Pons (tissue), 1 donor: Measurements from ENCODE around the gene C11orf52.
A peak's percentile ranks its signal among the peaks of the same experiment; 100 is the strongest.

ENCODE experiments used
- DNase-seq: peaks from one replicate; pipeline ENCODE4 v3.0.0-alpha.2; 2016; ENCODE audit warnings: low spot score

The C11orf52 gene

DNA sequence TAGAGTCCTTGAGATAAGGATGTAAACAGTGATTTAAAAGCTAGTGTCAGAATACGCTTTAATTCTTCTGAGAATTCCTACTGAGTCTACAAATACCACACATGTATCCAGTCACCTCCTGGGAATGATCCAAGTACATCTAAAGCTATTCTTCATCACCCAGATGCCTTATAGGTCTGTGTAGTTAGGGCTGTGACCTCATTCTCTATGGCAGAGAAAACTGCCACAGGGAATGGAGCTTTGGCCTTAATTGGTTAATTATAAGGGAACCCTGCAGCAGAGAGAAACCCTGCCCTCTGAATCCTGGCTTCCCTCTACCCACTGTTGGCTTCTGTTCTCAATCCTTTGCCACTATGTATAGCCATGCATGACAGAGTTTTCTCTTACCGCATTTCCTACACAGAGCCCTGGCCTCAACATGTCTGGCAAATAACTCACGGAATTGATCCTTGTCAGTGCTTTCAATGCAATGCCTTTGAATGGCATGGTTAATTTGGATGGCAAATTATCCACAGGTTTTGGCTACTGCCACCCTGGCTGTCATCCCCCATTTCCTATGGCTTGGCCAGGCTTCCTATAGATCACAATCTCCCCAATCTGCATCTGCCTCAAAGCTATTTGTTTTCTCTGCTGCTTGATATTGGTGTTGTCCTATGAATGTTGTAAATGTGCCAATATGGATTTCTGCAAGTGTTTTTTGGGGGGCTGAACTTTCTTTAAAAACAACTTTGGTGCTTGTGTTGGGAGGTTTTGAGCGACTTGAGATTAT, 21.3 kb downstream of the C11orf52 start:
- no peak for DNase-seq

DNA sequence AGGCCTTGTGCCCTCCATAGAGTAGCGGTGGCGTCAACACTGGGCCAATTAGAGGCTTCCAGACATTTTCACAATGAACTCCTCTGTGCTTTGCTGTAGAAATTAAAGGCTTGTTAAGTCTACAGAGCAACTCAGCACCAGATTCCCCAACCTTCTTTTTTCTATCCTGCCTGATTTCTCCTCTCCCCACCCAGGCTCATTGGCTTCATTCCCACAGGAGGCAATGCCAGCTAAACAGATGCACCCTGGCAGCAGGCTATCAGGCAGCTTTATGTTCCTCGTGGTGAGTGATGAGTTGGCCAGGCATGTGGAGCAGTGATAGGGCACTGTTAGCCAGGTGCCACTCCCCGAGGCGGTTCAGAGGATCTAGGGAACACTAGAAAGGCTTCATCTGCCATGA, 23.2 kb downstream of the C11orf52 start:
- DNase-seq = peak; percentile 73

DNA sequence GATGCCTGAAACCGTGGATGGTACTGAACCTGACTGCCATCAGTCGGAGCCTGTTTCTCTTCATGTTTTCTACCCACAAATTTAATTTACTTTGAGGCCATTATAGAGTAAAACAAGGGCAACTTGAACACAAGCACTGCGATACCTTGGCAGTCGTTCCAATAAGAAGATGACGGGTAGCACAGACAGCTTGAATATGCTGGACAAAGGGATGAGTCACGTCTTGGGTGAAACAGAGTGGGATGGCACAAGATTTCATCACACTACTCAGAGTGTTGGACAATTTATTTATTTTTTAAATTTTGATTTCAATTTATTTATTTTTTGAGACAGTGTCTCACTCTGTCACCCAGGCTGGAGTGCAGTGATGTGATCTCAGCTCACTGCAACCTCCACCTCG, 24.1 kb downstream of the C11orf52 start:
- DNase-seq = no peak

DNA sequence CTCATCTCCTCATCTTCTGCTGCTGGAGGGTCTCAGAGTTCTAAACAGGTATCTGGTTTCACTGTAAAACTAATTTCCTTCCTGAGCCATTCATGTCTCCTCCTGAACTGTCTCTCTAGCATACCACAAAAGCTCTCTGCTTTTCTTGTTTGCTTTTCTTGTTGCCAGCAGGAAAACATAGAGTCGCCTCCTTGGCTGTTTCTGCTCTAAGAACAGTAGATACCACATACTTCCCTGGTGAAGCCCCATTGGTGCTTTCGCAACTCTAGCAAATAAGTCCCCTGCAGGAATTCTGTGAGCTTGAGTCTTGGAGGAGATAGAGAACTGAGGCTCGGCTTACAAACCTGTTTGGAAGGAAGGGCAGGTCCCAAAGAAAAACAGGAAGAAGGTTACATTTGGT, 25.4 kb downstream of the C11orf52 start:
- DNase-seq = no peak

DNA sequence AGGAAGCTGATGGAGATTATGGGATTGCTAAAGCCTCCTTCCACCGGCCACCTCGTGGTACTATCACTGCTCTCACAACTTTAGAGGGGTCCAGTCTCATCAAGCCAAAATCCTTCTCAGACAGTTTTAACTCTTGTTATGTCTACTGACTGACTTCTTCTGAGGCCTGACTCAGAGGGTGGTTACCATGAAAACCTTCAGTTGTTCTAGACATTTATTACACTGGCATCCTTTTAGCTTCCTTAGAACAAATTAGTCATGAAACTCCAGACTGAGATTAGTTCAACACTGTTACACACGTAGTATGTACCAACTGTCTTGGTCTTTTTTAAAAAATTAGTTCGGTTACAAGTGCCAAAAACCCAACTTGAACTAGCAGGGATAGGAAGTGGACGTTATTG, 25.9 kb downstream of the C11orf52 start:
- no peak for DNase-seq

DNA sequence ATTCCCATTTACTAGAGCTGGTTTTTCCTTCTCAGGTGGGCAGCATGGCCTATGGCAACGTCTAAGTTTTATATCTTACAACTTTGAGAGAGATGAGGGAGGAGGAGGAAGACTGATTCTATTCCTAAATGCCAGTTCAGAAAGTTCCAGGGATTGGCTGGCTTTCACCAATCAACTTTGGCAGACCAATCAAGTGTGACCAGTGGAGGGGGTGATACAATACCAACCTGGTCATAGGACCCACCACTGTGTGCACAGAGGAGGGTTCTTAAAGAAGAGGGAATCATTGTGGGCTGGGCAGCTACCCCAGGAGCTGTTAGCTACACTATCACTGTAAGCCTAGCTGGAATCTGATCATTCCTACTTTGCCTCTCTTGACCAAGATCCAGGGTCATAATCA, 26.5 kb downstream of the C11orf52 start:
- DNase-seq = no peak

DNA sequence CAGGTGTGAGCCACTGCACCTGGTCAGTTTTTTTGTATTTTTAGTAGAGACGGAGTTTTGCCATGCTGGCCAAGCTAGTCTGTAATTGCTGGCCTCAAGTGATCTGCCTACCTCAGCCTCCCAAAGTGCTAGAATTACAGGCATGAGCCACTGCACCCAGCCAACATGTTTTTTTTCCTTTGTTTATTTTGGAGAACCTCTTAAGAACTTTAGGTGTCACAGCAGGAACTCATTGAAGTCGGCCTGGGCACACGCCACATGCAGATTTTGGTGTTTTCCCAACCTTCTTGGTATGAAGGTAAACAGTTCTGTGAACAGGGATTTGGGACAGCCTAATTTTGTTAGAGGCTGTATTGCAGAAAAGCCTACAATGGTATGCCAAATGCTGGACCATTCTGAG, 27.8 kb downstream of the C11orf52 start:
- no peak for DNase-seq

DNA sequence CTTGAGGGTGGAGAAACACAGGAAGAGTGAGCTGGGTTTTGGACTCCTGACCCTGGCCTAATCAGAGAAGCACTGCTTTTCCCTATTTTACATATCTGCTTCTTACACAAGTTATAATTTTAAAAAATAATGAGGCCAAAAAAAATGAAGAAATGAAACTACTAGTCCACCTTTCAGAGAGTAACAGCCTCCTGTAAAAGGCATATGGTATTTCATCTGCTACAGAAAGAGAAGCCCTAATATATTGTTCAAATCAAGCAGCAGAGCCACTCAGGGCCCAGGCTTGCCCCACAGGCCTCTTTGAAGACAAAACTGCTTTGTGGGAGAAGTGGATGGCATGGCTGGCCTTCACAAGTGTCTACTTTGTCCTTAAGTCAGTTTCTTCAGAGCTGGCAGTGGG, 28.4 kb downstream of the C11orf52 start:
- DNase-seq = no peak

DNA sequence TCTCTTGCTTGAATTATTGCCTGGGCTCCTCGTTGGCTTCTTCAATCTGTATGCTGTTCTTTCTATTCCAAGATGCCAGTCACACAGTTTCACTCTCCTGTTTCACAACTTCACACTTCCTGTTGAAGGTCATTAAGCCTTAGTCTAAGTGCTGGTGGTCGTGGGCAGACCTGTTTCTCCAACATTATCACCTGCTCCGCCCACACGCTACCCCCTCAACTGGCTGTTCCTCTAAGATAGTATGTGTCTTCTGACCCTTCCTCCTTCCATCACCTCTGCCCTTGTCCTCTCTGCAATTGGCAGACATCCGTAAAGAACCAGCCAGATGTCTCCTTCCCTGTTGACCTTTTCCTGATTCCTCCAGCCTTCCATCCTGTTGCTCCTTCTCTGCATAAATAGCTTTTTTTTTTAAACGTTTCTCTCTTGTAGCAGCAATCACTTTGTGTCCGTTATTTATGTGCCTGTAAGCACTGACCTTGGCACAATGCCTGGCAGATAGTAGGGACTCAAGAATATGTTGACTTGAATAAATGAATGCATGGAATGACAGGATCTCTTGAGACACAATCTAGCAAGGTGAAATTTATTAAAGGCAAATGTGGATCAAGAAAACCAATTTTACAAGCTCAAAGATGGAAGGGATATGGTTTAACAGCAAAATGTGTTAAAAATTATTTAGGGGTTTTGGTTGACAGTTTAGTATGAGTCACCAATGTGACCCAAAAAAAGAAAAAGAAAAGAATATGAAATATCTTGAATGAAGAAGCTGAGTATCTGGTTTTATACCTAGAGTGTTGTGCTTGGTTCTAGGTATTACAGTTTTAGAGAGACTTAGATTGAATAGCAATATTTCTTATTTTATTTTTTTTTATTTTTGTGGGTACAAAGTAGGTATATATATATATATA, 31.1 kb downstream of the C11orf52 start:
- no peak for DNase-seq

DNA sequence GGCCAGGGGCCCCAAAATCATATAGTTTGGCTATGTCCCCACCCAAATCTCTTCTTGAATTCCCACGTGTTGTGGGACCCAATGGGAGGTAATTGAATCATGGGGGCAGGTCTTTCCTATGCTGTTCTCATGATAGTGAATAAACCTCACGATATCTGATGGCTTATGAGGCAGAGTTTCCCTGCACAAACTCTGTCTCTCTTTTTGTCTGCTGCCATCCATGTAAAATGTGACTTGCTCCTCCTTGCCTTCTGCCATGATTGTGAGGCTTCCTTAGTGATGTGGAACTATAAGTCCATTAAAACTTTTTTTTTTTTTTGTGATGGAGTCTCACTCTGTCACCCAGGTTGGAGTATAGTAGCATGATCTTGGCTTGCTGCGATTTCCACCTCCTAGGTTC, 32.9 kb downstream of the C11orf52 start:
- no peak for DNase-seq

DNA sequence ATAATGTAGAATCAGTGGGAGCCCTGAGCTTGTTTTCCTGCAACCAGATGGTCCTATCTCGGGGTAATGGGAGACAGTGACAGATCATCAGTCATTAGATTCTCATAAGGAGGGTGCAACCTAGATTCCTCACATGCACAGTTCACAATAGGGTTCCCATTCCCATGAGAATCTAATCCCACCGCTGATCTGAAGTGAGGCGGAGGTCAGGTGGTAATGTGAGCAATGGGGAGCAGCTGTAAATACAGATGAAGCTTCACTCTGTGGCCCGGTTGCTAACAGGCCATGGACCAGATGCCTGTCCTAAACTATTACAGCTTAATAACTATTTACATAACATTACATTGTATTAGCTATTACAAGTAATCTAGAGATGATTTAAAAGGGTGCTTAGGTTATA, 35.4 kb downstream of the C11orf52 start:
- DNase-seq = no peak

DNA sequence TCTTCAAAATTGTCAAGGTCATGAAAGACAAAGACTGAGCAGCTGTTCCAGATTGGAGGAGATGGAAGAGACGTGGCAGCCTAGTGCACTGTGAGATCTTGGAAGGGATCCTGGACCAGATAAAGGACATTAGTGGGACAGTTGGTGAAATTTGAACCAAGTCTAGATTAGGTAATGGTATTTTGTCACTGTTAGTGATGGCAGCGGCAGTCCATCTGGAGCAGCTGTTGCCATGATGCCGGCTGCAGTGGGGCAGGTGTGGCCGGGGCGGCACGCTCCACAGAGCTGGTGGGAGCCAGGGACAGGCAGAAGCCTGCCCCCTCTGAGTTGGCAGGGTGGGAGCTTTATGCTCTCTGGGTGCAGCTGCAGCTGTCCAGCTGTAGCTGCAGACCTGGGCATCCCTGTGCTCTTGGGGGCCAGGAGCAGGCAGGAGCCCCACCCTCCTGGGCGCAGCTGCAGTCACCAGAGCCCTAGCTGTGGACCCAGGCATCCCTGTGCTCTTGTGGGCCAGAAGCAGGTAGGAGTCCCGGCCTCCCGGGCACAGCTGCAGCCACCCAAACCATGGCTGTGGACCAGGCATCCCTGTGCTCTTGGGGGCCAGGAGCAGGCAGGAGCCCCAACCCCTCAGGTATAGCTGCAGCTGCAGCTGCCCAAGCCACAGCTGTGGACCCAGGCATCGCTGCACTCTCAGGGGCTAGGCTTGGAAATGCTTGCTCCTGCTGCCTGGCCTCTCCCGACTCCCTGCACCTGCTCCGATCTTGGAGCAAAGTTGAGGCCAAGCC, 39.1 kb downstream of the C11orf52 start:
- DNase-seq = no peak

DNA sequence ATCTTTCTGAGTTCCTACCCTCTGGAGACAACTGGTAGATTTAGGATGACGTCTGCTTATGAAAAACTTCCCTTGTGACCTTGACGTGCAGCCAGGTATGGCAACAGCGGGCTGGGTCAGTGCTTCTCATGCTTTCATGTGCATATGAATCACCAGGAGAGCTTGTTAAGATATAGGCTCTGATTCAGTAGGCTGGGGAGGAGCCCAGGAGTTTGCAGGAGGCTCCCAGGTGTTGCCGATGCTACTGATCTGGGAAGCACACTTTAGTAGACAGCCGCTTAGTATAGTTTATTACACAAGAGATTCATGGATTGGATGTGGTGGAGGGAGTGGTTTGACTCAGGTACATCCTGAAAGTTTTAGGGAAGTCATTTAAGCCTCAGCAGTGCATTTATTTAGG, 42.2 kb downstream of the C11orf52 start:
- DNase-seq = no peak

DNA sequence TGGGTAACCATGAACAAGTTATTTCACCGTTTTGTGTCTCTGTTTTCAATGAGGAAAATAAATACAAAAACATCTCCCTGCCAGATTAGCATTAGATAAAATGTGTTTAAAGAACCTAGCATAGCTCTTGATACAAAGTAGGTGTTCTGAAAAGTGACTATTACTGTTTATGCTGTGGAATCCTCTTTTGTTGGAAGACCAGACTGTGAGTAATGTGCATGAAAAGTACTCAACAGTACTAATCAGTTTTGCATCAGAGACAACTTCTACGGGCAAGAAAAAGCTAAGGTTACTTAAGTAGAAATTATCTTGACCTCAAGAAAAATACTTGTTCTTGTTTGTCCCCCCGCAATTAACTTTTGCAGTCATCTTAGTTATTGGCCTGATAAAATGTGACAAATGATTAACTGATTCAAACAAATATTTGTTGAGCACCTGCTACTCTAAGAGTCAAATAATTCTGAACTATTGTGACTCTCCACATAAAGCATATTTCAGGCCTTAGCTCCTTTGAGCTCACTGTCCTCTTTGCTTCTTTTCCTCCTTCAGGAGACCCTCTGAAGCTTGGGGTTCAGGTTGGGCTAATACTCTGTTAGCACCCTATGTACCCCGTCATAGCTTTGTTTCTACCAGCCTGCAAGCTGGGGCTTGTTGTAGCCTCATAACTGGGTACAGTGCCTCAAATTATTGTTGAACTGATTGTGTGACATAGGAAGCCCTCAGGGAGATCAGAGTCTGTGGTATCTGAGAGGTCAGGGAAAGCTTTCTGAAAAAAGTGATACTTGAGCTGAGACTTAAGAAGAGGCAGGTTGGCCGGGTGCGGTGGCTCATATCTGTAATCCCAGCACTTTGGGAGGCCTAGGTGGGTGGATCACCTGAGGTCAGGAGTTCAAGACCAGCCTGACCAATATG, 42.9 kb downstream of the C11orf52 start:
- no peak for DNase-seq

DNA sequence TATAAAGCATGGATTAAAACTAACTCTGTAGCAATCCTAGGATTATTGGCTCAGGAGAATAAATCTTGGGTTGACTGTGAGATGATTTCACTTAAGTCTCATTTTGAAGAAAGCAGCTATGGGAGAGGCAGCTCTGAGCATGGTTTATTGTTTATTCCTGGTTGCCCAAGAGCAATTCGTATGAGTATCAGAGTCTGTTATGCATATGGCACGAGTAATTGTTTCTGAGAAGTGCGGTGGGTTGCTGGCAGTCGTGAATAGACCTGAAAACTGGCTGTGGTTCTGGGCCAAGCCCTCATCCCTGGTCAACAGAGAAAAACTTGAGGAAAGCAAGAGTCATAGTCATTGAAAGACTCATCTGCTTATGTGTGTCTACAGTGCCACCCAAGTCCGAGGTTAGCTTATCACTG, 45.2 kb downstream of the C11orf52 start:
- DNase-seq = no peak

DNA sequence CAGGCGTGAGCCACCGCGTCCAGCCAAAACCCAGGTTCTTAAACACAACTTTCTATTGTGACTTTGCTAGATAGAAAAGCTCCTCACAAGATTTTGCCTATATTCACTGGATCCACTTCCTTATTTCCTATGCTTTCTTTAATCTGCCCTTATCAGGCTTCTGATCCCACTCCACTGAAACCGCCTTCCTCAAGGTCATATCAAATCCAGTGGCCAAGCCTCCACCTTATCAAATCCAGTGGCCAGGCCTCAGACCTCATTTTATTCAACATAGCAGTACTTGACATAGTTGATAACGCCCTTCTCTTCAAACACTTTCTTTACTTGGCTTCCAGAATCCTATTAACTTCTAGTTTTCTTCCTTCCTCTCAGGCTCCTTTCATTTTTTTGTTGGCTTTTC, 48.0 kb downstream of the C11orf52 start:
- no peak for DNase-seq

DNA sequence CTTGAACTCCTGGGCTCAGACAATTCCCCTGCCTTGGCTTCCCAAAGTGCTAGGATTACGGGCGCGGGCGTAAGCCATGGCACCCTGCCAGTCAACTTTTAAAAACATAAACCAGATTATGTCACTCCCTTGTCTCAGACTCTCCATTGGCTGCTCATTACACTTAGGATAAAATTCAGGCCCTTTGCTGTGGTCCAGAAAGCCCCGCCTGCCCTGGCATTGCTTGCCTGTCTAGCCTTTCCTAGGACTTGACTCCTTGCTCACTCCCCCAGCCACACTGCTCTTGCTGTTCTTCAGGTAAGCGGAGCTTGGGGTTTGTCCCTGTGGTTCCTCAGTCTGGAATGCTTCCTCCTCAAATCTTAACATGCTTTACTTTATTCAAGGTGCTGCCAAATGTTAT, 48.9 kb downstream of the C11orf52 start:
- DNase-seq = no peak

DNA sequence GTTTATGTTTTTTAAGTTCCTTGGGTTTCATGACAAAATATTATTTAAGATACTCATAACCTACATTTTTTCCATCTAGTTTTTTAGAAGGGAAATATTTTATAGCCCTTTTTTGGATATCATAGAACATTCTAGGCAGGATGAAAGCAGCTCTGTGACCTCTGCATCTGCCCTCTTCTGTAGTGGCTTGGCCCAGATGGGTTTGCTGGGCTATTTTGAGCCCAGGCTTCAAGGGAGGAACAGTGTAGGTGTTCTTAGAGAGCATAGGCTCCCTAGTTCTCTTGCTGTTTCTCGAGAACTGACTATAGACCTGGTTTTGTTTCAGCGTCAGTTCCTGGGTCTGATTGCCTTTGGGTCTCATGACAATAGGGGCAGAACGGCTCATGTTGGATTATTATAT, 50.6 kb downstream of the C11orf52 start:
- no peak for DNase-seq

DNA sequence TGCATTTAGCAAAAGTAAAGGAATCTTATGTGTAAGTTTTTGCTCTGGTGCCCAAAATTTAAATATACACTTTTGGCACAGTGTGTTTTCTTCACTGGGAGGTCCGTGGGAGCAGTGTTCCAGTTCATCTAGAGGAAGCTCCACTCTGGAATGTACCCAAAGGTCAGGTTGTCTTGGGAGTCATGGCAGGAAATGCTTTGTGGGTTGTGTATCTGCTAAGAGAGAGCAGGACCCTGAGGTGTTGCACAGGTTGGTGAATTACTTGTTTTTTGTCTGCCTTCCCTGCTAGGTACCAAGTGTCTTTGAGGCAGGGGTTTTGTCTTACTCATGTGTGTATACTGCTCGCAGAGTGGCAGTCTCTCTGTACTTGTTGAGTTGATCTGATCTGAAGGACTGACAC, 55.7 kb downstream of the C11orf52 start:
- DNase-seq = no peak

DNA sequence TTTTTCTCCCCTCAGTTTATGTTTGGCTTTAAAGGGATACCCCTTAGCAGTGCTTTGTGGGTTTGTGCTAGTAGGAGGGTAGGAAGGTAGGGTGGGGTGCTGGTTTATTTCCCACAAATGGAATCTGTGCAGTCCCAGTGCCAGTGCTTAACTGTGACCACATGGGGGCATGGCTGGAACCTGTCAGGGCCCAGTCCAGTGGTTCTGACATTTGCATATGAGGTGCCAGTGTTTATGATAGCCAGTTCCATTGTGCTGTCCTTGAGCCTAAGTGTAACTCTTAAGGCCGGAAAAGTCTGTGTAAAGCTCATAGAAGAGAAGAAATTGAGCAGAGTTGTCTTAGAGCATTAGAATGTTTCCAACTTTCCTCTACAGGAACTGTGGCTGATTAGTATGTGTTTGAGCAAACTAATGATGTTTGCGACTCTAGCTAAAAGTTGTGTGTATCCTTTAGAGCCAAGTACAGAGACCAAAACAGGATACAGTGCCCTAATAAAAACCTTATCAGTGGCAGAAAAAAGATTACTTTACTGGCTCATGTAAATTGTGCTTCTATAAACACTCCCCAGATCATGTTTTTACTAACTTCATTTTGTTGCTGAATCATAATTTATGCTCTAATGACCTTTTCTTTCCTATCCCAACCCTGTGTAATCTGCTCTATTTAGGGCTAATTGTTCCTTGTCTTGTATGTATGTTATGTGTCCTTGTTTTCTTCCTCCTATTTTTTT, 56.5 kb downstream of the C11orf52 start:
- DNase-seq = peak; percentile 77
